HepG2 (cell line): ENCODE data around the gene TLK2. TPM values are rescaled to one million over a fixed set of nuclear protein-coding genes. Genes with fewer than 3 reads are reported as not detected.

Experiments used
- ADNP ChIP-seq: sonication (generic); formaldehyde crosslinking; IDR thresholded peaks from 2 replicates; pipeline ENCODE4 v1.4.0; 2020; ENCODE audit warnings: missing genetic modification reagents
- DNMT1 ChIP-seq: sonication (generic); formaldehyde crosslinking; IDR thresholded peaks from 2 replicates; pipeline ENCODE4 v1.5.1; 2020; ENCODE audit warnings: mild to moderate bottlenecking, missing genetic modification reagents
- DNMT3B ChIP-seq: conservative IDR thresholded peaks from 2 replicates; pipeline ENCODE4 v1.6.1; 2016; ENCODE audit warnings: missing biosample characterization, control low read depth
- HNF4G ChIP-seq, 2 experiments: sonication (generic) in 1 of 2; formaldehyde crosslinking in 1 of 2; IDR thresholded peaks; 2 replicates each; pipeline versions ENCODE4 v1.4.0 to v1.6.1; 2011 to 2020; ENCODE audit warnings: borderline replicate concordance in 2 of 2, low read depth in 2 of 2, mild to moderate bottlenecking in 2 of 2, low read length in 1 of 2, missing genetic modification reagents in 1 of 2, moderate library complexity in 1 of 2
- HNRNPLL ChIP-seq: fragments of 200-400 bp; formaldehyde crosslinking; IDR thresholded peaks from 2 replicates; pipeline ENCODE4 v1.6.1; 2017; ENCODE audit warnings: mild to moderate bottlenecking, low read depth, low read length; ENCODE audit not compliant: poor library complexity, severe bottlenecking
- IRX3 ChIP-seq: sonication (generic); formaldehyde crosslinking; IDR thresholded peaks from 2 replicates; pipeline ENCODE4 v1.8.1; 2023; ENCODE audit warnings: mild to moderate bottlenecking, low read depth, missing genetic modification reagents, borderline replicate concordance
- LBX2 ChIP-seq: sonication (generic); formaldehyde crosslinking; IDR thresholded peaks from 2 replicates; pipeline ENCODE4 v1.5.0; 2020; ENCODE audit warnings: missing genetic modification reagents, mild to moderate bottlenecking, borderline replicate concordance
- MAX ChIP-seq: IDR thresholded peaks from 2 replicates; pipeline ENCODE4 v1.6.1; 2012; ENCODE audit warnings: inconsistent platforms
- MEF2D ChIP-seq: sonication (generic); formaldehyde crosslinking; IDR thresholded peaks from 2 replicates; pipeline ENCODE4 v1.5.1; 2020; ENCODE audit warnings: mild to moderate bottlenecking, missing genetic modification reagents
- MTA3 ChIP-seq: sonication (generic); formaldehyde crosslinking; IDR thresholded peaks from 2 replicates; pipeline ENCODE4 v1.4.0; 2020; ENCODE audit warnings: missing genetic modification reagents
- PHF20 ChIP-seq: sonication (generic); formaldehyde crosslinking; IDR thresholded peaks from 2 replicates; pipeline ENCODE4 v1.5.0; 2020; ENCODE audit warnings: mild to moderate bottlenecking, missing genetic modification reagents
- PLSCR1 ChIP-seq: sonication (generic); formaldehyde crosslinking; IDR thresholded peaks from 2 replicates; pipeline ENCODE4 v1.5.0; 2020; ENCODE audit warnings: missing genetic modification reagents, mild to moderate bottlenecking, borderline replicate concordance
- SAFB2 ChIP-seq: sonication (generic); formaldehyde crosslinking; IDR thresholded peaks from 2 replicates; pipeline ENCODE4 v1.5.1; 2020; ENCODE audit warnings: missing genetic modification reagents, low read depth, mild to moderate bottlenecking, borderline replicate concordance
- TAF1 ChIP-seq: sonication (generic); formaldehyde crosslinking; IDR thresholded peaks from 2 replicates; pipeline ENCODE4 v1.4.0; 2020; ENCODE audit warnings: missing genetic modification reagents
- TBL1XR1 ChIP-seq: fragments of 150-350 bp; IDR thresholded peaks from 2 replicates; pipeline ENCODE4 v1.6.1; 2014; ENCODE audit warnings: borderline replicate concordance, low read length; ENCODE audit not compliant: partially characterized antibody
- TEAD2 ChIP-seq: sonication (generic); formaldehyde crosslinking; IDR thresholded peaks from 2 replicates; pipeline ENCODE4 v1.9.0; 2021; ENCODE audit warnings: missing genetic modification reagents
- TRAFD1 ChIP-seq: sonication (generic); formaldehyde crosslinking; IDR thresholded peaks from 2 replicates; pipeline ENCODE4 v1.5.1; 2020; ENCODE audit warnings: missing genetic modification reagents, mild to moderate bottlenecking, borderline replicate concordance
- XBP1 ChIP-seq: sonication (generic); formaldehyde crosslinking; IDR thresholded peaks from 2 replicates; pipeline ENCODE4 v1.5.0; 2020; ENCODE audit warnings: missing genetic modification reagents
- ZBTB34 ChIP-seq: sonication (generic); formaldehyde crosslinking; IDR thresholded peaks from 2 replicates; pipeline ENCODE4 v1.8.0; 2022; ENCODE audit warnings: mild to moderate bottlenecking, missing genetic modification reagents
- ZFP62 ChIP-seq: sonication (generic); formaldehyde crosslinking; IDR thresholded peaks from 2 replicates; pipeline ENCODE4 v1.4.0; 2020; ENCODE audit warnings: missing genetic modification reagents
- ZNF260 ChIP-seq: sonication (generic); formaldehyde crosslinking; IDR thresholded peaks from 2 replicates; pipeline ENCODE4 v1.4.0; 2020; ENCODE audit warnings: missing genetic modification reagents, low read depth, mild to moderate bottlenecking, borderline replicate concordance
- ZNF552 ChIP-seq: sonication (generic); formaldehyde crosslinking; IDR thresholded peaks from 2 replicates; pipeline ENCODE4 v1.9.0; 2022; ENCODE audit warnings: missing genetic modification reagents, mild to moderate bottlenecking, borderline replicate concordance
- ZNF614 ChIP-seq: IDR thresholded peaks from 2 replicates; pipeline ENCODE4 v1.6.1; 2018; ENCODE audit warnings: missing biosample characterization, missing genetic modification reagents, inconsistent platforms, borderline replicate concordance
- ZNF672 ChIP-seq: sonication (generic); formaldehyde crosslinking; IDR thresholded peaks from 2 replicates; pipeline ENCODE4 v1.8.1; 2022; ENCODE audit warnings: missing genetic modification reagents
- ZNF790 ChIP-seq: sonication (generic); formaldehyde crosslinking; IDR thresholded peaks from 2 replicates; pipeline ENCODE4 v1.8.0; 2022; ENCODE audit warnings: missing genetic modification reagents, mild to moderate bottlenecking, borderline replicate concordance
- polyA plus RNA-seq, 8 experiments: library from polyadenylated mRNA; depleted of rRNA in 3 of 8; stranded (reverse) in 7 of 8; unstranded in 1 of 8; fragments of >200 nt; fragmentation: Illumina TruSeq in 4 of 8; extraction: Trizol in 4 of 8; gene quantifications; 2 replicates each; pipeline versions ENCODE4 v1.2.1 to v1.2.3, GENCODE V29; 2011 to 2016; ENCODE audit warnings: low read depth in 4 of 8, missing spikeins in 1 of 8, mixed read lengths in 1 of 8; ENCODE audit not compliant: insufficient read depth in 1 of 8
- total RNA-seq, 5 experiments: library from RNA; depleted of rRNA; stranded (reverse); fragments of >200 nt; fragmentation: Illumina TruSeq; extraction: Trizol; gene quantifications; 2 replicates each; pipeline ENCODE4 v1.2.3, GENCODE V29; 2016; ENCODE audit warnings: low read depth in 1 of 5

Gene TLK2
- total and polyA plus RNA-seq, 2 of the 13 experiments (the other 11 are each of a cell fraction or from before 2014, with no cell fraction given): 58.7 to 60.8 TPM

- TF ChIP-seq MAX: peak; percentile 49; the same call in 1 of the 2 replicates
- no peak for TF ChIP-seq ADNP (CRISPR knock-in tag)
- no peak for TF ChIP-seq SAFB2
- no peak for TF ChIP-seq TRAFD1 (CRISPR knock-in tag)
- no peak for TF ChIP-seq PLSCR1 (CRISPR knock-in tag)
- no peak for TF ChIP-seq TEAD2 (CRISPR knock-in tag)
- TF ChIP-seq ZBTB34 (CRISPR knock-in tag): 0 out of 2 replicates have a peak, but pooled peaks have one; percentile 31
- no peak for TF ChIP-seq LBX2 (CRISPR knock-in tag)
- peak; percentile 66; the same call in 1 of the 2 replicates for TF ChIP-seq ZNF614 (CRISPR knock-in tag)
- TF ChIP-seq ZNF552 (CRISPR knock-in tag): no peak
- no peak for TF ChIP-seq ZNF260 (CRISPR knock-in tag)
- no peak for TF ChIP-seq XBP1 (CRISPR knock-in tag)
- no peak for TF ChIP-seq MEF2D
- TF ChIP-seq TBL1XR1: no peak
- TF ChIP-seq ZNF672: no peak
- TF ChIP-seq DNMT1 (CRISPR knock-in tag): no peak
- TF ChIP-seq MTA3 (CRISPR knock-in tag): no peak
- no peak for TF ChIP-seq ZNF790
- no peak for TF ChIP-seq ZFP62
- TF ChIP-seq TAF1 (CRISPR knock-in tag): no peak
- no peak for TF ChIP-seq DNMT3B (CRISPR knock-in tag)
- TF ChIP-seq HNF4G (IDR thresholded peaks at IDR 0.05; ENCODE audit: borderline replicate concordance, low read depth, low read length): peak; percentile 36; the same call in 1 of the 2 replicates
- no peak for TF ChIP-seq HNF4G (CRISPR knock-in tag; IDR thresholded peaks at IDR 0.05; ENCODE audit: borderline replicate concordance, low read depth)
- no peak for TF ChIP-seq IRX3 (CRISPR knock-in tag)
- TF ChIP-seq PHF20 (CRISPR knock-in tag): no peak
- no peak for TF ChIP-seq HNRNPLL
These were observed 138.6 kb downstream of the TLK2 start (continued) for GRCh38 chr17:62616993-62617893.
